HG03558 (cell line): ENCODE measurements around the gene INTS11.

Source experiments
- ATAC-seq: cut with Tn5 transposase; IDR thresholded peaks from one replicate; pipeline ENCODE4 v1.9.1; 2021; ENCODE audit warnings: moderate number of reproducible peaks; ENCODE audit not compliant: unreplicated experiment; ENCODE audit errors: extremely low read depth

The INTS11 gene

GRCh38 chr1:1332031-1332755, 7.7 kb upstream of the INTS11 start:
- ATAC-seq = no peak

GRCh38 chr1:1331068-1331965, 6.9 kb upstream of the INTS11 start, which contains the start of gene TAS1R3:
TSS of gene TAS1R3 (plus strand) at chr1:1331280. CDS start at chr1:1331346, 66 bp downstream.
- no peak for ATAC-seq

GRCh38 chr1:1330366-1331067, 6.1 kb upstream of the INTS11 start:
- ATAC-seq = no peak

GRCh38 chr1:1329304-1330210, 5.1 kb upstream of the INTS11 start:
- ATAC-seq = no peak

GRCh38 chr1:1328254-1328653, 3.8 kb upstream of the INTS11 start:
- ATAC-seq = no peak

- ATAC-seq = no peak
Measured at GRCh38 chr1:1327291-1327690, 2.8 kb upstream of the INTS11 start.

- ATAC-seq = no peak
Measured at GRCh38 chr1:1326075-1326605, 1.7 kb upstream of the INTS11 start.

- ATAC-seq = no peak
Measured at GRCh38 chr1:1325288-1326074, 1.0 kb upstream of the INTS11 start.

GRCh38 chr1:1324084-1324523, 356 bp downstream of the INTS11 start:
- no peak for ATAC-seq

GRCh38 chr1:1322952-1323351, 1.5 kb downstream of the INTS11 start:
- ATAC-seq = no peak

- ATAC-seq = no peak
Measured at GRCh38 chr1:1322418-1322817, 2.0 kb downstream of the INTS11 start.

GRCh38 chr1:1321477-1321876, 3.0 kb downstream of the INTS11 start:
- ATAC-seq = no peak

GRCh38 chr1:1320666-1321448, 3.6 kb downstream of the INTS11 start:
- no peak for ATAC-seq

GRCh38 chr1:1319646-1319941, 4.9 kb downstream of the INTS11 start:
- ATAC-seq = no peak

- no peak for ATAC-seq
Measured at GRCh38 chr1:1318777-1319645, 5.4 kb downstream of the INTS11 start.

GRCh38 chr1:1318131-1318652, 6.3 kb downstream of the INTS11 start:
- no peak for ATAC-seq

- no peak for ATAC-seq
Measured at GRCh38 chr1:1317420-1317819, 7.0 kb downstream of the INTS11 start.
